NCI-H1092 treated with DMSO at 0.1 percent for 48 hours (cell line): ENCODE results near the gene STX16.

ENCODE experiments used
- DNase-seq: peaks from one replicate; lab custom pipeline; 2025; lab: John Stamatoyannopoulos, UW

The STX16 gene

GRCh38 chr20:58650776-58651558, at the start of gene STX16:
Gene STX16 (plus strand): TSS chr20:58651283. CDS start chr20:58652007, 724 bp downstream.
- DNase-seq = peak; percentile 84

DNA sequence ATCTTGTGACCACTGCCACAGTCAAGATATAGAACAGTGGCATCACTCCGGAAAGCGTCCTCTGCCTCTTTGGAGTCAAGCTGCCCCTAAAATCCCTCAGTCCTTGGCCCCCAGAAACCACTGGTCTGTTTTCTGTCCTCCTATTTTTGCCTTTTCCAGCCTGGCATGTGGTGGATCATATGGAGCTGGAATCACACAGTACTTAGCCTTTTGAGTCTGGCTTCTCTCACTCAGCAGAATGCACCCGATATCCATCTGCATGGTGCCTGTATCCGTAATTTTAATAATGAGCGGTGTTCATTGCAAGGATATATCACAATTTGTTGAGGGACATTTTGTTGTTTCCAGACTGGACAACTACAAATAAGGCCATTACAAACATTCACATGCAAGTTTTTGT, 49.0 kb upstream of the STX16 start:
- DNase-seq = no peak

- no peak for DNase-seq
Measured at GRCh38 chr20:58603721-58604120, 47.4 kb upstream of the STX16 start.

DNA sequence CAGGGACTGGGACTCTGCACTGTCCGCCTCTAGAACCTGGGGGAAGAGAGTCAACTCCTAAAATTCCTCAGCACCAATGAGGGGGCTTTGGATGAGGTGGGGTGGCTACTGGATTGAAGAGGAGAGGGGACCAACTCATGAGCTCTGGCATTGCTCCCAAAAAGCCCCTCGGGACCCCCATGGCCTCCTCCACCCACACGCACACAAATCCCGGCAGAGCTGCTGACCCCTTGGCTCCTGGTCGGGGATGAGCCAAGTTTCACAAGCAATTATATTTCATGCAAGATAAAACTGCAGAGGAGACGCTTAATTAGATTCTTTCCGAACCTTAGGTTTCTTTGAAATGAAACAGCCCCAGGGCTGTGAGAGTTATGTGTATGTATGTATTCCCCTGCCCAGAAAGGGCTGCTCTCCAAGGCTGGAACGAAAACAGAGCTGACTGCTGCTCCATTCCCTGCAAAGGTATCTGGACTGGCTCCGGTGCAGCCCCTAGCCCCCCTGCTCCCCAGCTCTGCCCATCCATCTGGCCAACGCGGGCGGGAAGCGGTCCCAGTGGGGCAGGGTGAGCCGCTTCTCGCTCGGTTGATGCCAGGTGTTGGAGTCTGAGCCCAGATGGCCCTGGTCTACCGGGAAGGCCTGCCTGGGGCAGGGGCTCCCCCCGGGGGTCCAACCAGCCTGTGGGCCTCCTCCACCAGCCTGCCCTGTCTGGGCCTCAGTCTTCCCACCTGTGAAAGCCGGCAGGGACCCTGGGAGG, 46.8 kb upstream of the STX16 start:
- no peak for DNase-seq

- no peak for DNase-seq
Measured at GRCh38 chr20:58605292-58606065, 45.6 kb upstream of the STX16 start.

GRCh38 chr20:58606184-58606583, 44.9 kb upstream of the STX16 start:
- no peak for DNase-seq

- no peak for DNase-seq
Measured at GRCh38 chr20:58608096-58608840, 42.8 kb upstream of the STX16 start.

GRCh38 chr20:58609026-58609425, 42.1 kb upstream of the STX16 start:
- no peak for DNase-seq

- no peak for DNase-seq
Measured at GRCh38 chr20:58610071-58610800, 40.8 kb upstream of the STX16 start.

- no peak for DNase-seq
Measured at GRCh38 chr20:58610811-58611210, 40.3 kb upstream of the STX16 start.

- DNase-seq = no peak
Measured at GRCh38 chr20:58611236-58612030, 39.6 kb upstream of the STX16 start.

DNA sequence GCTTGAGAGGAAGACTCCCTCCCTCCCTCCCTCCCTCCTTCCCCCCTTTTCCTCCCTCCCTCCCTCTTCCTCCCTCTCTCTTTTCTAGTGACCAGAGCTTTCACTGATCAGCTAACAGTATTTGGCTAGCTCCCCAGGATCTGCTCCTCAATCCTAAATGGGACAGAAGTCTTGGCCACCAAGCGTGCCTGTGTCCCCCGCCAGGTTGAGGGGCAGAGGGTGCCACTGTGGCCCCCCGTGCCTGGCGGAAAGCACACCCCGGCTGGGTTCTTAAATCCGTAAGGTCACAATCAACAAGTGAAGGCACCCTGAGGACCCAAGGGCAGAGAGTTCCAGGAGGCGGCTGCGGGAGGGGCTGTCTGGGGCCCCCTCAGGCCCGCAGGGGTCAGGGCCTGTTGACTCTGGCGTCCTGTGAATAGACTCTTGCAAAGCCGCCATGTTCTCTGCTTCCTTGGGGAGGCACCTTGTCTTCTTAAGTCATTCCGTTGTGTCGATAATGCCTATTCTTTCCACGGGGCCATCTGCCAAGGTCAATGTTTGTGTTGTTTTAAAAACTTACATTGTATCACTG, 38.9 kb upstream of the STX16 start:
- DNase-seq = no peak

DNA sequence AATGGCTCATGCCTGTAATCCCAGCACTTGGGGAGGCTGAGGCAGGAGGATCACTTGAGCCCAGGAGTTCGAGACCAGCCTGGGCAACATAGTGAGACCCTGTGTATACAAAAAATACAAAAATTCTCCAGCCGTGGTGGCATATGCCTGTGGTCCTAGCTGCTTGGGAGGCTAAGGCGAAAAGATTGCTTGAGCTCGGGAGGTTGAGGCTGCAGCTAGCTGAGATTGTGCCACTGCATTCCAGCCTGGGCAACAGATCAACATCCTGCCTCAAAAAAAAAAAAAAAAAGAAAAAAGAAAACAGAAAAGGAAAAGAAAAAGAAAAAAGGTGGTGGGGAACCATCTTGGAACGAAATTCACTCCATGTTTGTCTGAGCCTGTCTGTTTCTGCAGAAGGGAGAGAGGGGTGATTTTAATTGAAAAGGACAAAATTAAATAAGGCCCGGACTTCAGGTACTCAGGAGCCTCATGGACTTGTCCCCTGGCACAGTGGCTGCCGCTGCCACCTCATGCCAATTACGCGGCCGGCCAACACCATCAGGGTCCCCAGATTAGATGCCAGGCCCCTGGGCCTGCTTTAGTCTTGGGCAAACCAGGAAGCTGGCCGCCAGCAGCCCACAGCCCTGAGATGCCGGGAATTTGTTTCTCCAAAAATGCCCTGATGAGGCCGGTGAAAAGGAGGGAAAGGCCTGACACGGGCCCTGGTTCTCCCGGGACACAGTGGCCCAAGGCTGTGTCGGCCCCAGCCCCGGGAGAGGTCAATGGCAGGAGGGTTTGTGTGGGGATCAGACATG, 37.8 kb upstream of the STX16 start:
- DNase-seq = no peak

DNA sequence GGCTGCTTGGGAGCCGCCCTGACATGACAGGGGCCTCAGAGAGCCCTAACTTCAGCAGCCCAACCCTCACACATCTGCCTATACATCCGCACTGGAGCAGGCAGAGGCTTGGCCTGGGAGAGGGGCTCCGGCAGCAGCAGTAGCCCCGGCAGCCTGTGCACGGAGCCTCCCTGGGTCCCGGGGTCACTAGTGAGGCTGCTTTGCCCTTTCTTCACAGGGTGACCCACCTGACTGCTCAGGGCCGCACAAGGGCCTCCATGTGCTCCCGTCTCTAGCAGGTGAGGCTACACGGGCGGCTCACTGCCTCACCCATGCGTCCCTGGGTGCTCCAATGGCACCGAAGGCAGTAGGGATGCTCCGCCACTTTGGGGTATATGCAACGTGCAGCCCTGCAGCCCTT, 36.7 kb upstream of the STX16 start:
- no peak for DNase-seq

GRCh38 chr20:58614984-58615760, 35.9 kb upstream of the STX16 start:
- DNase-seq = peak; percentile 21

GRCh38 chr20:58616411-58616810, 34.7 kb upstream of the STX16 start:
- DNase-seq = no peak

DNA sequence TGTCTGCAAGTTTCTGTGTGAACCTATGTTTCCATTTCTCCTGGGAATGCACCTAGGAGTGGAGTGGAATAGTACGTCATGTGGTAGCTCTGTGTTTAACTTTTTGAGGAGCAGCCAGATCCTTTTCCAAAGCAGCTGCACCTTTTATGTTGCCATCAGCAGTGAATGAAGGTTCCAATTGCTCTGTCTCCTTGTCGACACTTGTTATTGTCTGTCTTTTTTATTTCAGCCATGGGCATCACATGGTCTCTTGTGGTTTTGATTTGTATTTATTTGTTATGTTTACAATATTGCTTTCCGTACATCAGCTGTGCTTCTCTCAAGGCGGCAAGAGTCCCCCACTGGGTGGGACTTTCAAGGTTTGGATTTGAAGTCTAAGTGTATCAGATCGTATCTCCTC, 33.9 kb upstream of the STX16 start:
- DNase-seq = no peak

DNA sequence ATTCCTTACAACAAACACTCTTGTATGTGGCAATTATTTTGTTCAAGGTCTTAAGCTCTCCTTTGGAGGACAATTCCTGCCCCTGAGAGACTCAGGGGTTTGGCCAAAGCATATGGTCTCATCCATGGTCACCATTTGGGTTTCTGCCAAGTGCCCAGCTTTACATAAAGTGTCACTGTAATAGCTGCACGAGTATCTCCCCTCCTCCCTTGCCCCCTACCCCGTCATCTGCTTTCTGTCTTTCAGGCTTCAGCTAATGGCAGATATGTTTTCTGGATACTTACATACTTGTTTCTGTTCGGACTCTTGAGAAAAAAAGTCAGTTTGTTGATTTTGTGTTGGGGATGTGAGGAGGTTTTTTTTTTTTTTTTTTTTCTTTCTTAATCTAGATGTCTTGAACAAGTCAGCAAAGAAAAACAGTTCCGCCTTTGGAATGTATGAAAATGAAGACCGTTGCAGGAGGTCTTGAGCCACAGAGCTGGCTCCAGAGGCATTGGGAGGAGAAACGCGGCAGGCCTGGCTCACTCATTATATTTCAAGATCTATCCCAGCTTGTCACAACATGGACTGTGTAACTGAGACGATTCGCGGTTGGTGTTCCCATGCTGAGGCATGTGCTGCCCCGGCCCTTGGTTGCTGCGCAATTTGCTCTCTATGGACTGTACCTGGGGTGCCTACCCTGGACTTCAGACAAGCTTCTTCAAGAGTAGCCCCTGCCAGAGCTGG, 32.6 kb upstream of the STX16 start:
- DNase-seq = no peak
